ENCODE data around the gene UPF1. TPM values are rescaled to one million over a fixed set of nuclear protein-coding genes. Genes with fewer than 3 reads are reported as not detected.

UPF1 gene
- polyA plus RNA-seq, 2 of the 4 experiments (the other 2 are of a cell fraction) = 19.2 to 28.6 TPM

DNA sequence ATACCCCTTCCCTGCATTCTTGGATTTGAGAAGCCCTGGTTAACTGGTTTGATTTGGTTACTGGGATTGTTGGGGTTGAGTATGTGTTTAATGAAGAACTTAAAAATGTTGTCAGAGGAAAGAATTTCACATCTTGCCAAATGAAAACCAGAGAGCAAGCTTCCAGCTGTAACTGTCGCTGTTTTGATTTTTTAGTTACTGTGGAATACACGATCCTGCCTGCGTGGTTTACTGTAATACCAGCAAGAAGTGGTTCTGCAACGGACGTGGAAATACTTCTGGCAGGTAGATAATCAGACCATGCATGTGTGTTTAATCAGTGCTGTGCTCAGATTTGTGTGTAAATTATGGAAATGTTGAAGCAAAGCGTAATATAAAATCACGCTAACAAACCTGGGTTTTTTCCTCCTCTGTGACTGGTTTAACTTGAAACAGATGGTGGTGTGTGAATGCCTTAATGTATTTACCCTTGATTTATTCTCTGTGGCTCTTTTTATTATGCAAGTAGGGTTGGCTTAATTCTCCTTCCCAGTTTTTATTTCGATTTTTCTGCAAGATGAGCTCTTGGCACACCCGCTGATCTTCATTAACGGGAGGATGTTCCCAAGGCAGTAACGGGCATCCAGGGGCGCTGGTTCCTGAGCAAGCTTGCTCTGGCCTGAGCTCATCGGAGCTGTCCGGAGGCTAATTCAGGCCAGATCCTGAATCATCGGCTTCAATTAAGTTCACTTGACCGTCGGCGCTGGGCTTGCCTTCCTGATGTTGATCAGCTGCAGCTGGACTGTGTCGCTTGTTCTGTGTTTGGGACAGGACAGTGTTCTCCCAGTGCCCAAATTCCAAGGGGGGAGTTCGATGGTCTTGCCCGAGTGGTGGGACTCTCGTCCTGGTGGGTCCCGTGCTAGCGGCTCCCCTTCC lies 16.0 kb downstream of the UPF1 start:
- Histone ChIP-seq H3K27ac (no peak overlapping the region), H3K4me1 (0 out of 3 replicates have a peak, but pooled peaks cover 4% of the 10 kb centered on the region), H3K4me3 (no peak overlapping the region), H3K9me3 (no peaks in the 10 kb centered on the region), H3K4me2 (no peak overlapping the region)
- no peak for DNase-seq (ENCODE audit: low read depth in 1 of 2, low spot score in 1 of 2)
- TF ChIP-seq SREBF2 (IDR thresholded peaks at IDR 0.05) = no peak
- TF ChIP-seq, protein P1, sequence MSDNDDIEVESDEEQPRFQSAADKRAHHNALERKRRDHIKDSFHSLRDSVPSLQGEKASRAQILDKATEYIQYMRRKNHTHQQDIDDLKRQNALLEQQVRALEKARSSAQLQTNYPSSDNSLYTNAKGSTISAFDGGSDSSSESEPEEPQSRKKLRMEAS (IDR thresholded peaks at IDR 0.05) = no peak
- no peak for TF ChIP-seq REST (IDR thresholded peaks at IDR 0.05)
- no peak for TF ChIP-seq POLR2A (IDR thresholded peaks at IDR 0.05; ENCODE audit: low read length)
- no peak for TF ChIP-seq POLR2AphosphoS2 (conservative IDR thresholded peaks at IDR 0.05; ENCODE audit: low read length)
- no peak for TF ChIP-seq BHLHE40 (IDR thresholded peaks at IDR 0.05; ENCODE audit: low read depth, low read length)
- TF ChIP-seq ZC3H11A (IDR thresholded peaks at IDR 0.05) = no peak
- no peak for TF ChIP-seq ESRRA (IDR thresholded peaks at IDR 0.05; ENCODE audit: borderline replicate concordance, low read length)
- TF ChIP-seq ZFP36 (IDR thresholded peaks at IDR 0.05; ENCODE audit: borderline replicate concordance, partially characterized antibody) = no peak
- no peak for TF ChIP-seq KDM1A (IDR thresholded peaks at IDR 0.05; ENCODE audit: low read depth)
- CTCF ChIA-PET = interaction anchor here (0.6 to 5.3 kb wide), 36 partner anchors 8 to 397 kb away, joined by 3 to 46 read pairs (median 5); partner anchors contain the start of genes REX1BD and UPF1
- 95% methylated on average over 22 of the region's 24 CpGs for WGBS (ENCODE audit: missing lambda C conversion rate)
- no peak for FAIRE-seq
- POLR2A ChIA-PET = interaction anchor here (0.6 to 1.2 kb wide), 2 partner anchors 255 to 258 kb away, joined by 3 to 4 read pairs; no protein-coding TSS in a partner anchor
- ATAC-seq = no peak

DNA sequence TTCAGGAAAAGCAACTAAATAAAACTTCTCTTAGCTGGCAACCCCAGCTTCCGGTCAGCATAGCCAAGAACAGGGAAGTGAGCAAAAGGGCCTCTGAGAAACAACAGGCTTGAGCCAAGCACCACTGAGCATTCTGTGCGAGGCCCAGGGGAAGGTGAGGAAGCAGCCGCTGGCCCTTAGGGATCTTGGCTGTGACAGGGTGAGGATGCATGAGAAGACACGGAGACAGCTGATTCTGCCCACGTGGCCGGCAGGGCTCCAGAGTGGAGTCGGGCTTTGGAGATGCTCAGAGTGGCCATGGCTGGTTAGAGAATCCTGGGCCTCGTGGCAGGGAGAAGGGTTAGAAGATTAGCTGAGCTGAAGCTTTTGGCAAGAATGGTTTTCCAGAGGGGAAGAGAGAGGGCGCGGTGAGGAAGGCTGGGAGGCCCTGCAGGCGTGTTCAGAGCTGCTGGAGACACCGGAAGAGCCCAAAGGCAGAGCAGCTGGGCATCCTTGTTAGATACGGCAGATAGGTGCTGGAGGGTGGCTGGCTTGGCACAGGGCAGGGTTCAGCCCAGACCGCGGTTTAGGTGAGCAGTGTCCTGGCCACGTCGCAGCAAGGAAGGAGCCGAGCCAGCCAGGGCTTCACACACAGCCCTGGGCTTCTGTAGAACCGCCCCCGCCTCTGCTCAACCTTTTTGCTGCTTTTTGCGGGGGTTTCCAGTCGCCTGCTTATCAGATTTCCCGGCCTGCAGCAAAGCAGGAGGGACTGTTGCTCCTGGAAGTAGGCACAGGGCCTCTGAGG lies 17.3 kb downstream of the UPF1 start:
- Histone ChIP-seq H3K9me3 (no peaks in the 10 kb centered on the region), H3K4me1 (0 out of 3 replicates have a peak, but pooled peaks cover 4% of the 10 kb centered on the region), H3K4me3 (no peak overlapping the region), H3K27ac (no peak overlapping the region), H3K4me2 (no peak overlapping the region)
- CTCF ChIA-PET = interaction anchor here (2.9 to 5.3 kb wide), 7 partner anchors 10 to 260 kb away, joined by 19 to 46 read pairs (median 28); partner anchors contain the start of genes REX1BD and UPF1
- ATAC-seq = no peak
- 93% methylated on average over 23 of the region's 23 CpGs for WGBS (ENCODE audit: missing lambda C conversion rate)
- no peak for FAIRE-seq
- TF ChIP-seq, protein P2, sequence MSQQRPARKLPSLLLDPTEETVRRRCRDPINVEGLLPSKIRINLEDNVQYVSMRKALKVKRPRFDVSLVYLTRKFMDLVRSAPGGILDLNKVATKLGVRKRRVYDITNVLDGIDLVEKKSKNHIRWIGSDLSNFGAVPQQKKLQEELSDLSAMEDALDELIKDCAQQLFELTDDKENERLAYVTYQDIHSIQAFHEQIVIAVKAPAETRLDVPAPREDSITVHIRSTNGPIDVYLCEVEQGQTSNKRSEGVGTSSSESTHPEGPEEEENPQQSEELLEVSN (IDR thresholded peaks at IDR 0.05; ENCODE audit: borderline replicate concordance, low read depth) = no peak
- TF ChIP-seq TP53 (CRISPR knock-in tag; IDR thresholded peaks at IDR 0.05) (no peak), ESRRA (IDR thresholded peaks at IDR 0.05; ENCODE audit: borderline replicate concordance, low read length) (no peak), GATA3 (IDR thresholded peaks at IDR 0.05; ENCODE audit: borderline replicate concordance) (no peak), NR3C1 (IDR thresholded peaks at IDR 0.05) (no peak), ZFP36 (IDR thresholded peaks at IDR 0.05; ENCODE audit: borderline replicate concordance, partially characterized antibody) (no peak), PHF8 (IDR thresholded peaks at IDR 0.05; ENCODE audit: borderline replicate concordance, low read depth) (no peak)
- DNase-seq (ENCODE audit: low read depth in 1 of 2, low spot score in 1 of 2) = no peak
- POLR2A ChIA-PET = no interaction called here

Data from A549 (cell line).